DMS 273 treated with DMSO at 0.1 percent for 48 hours (cell line): ENCODE data around the gene ZNF486.
A peak's percentile ranks its signal among the peaks of the same experiment; 100 is the strongest.
"Not testable (repeated sequence)": the region's sequence is repeated elsewhere in the genome, so short reads cannot be mapped to it uniquely, and the experiment has no call there.

Experiments
- DNase-seq: peaks from one replicate; lab custom pipeline; 2025; lab: John Stamatoyannopoulos, UW

ZNF486 gene

GRCh38 chr19:20235156-20235555 lies 68.1 kb downstream of the ZNF486 start:
- no peak for DNase-seq

GRCh38 chr19:20237773-20238623 lies 71.0 kb downstream of the ZNF486 start:
- DNase-seq, result peak; percentile 80

GRCh38 chr19:20243629-20244028 lies 76.6 kb downstream of the ZNF486 start:
- no peak for DNase-seq

- no peak for DNase-seq
Measured at GRCh38 chr19:20244356-20244755, 77.3 kb downstream of the ZNF486 start.

GRCh38 chr19:20245309-20245708 lies 78.3 kb downstream of the ZNF486 start:
- no peak for DNase-seq

- no peak for DNase-seq
Measured at GRCh38 chr19:20247016-20247683, 80.1 kb downstream of the ZNF486 start.

- not testable (repeated sequence) for DNase-seq
Measured at GRCh38 chr19:20248258-20248657, 81.2 kb downstream of the ZNF486 start.
